ENCODE data around the gene TAOK3.

Gene TAOK3

GRCh38 chr12:118120579-118121363 is 251.9 kb downstream of the TAOK3 start:
- peak; percentile 64 for TF ChIP-seq CTCF (conservative IDR thresholded peaks at IDR 0.05; ENCODE audit: low read length)
- peak; percentile 65 for DNase-seq (ENCODE audit: low read depth)
- no peak overlapping the region for H3K4me3 ChIP-seq (ENCODE audit: low read length)

GRCh38 chr12:118119449-118119879 is 253.2 kb downstream of the TAOK3 start:
- no peak overlapping the region for H3K4me3 ChIP-seq (ENCODE audit: low read length)
- TF ChIP-seq CTCF (conservative IDR thresholded peaks at IDR 0.05; ENCODE audit: low read length), result no peak
- DNase-seq (ENCODE audit: low read depth), result no peak

GRCh38 chr12:118109088-118109487 is 263.6 kb downstream of the TAOK3 start:
- DNase-seq (ENCODE audit: low read depth), result no peak
- H3K4me3 ChIP-seq (ENCODE audit: low read length), result no peak overlapping the region
- TF ChIP-seq CTCF (conservative IDR thresholded peaks at IDR 0.05; ENCODE audit: low read length), result no peak

- no peak for DNase-seq (ENCODE audit: low read depth)
- H3K4me3 ChIP-seq (ENCODE audit: low read length), result no peak overlapping the region
- TF ChIP-seq CTCF (conservative IDR thresholded peaks at IDR 0.05; ENCODE audit: low read length), result no peak
Measured at GRCh38 chr12:118107694-118108093, 265.0 kb downstream of the TAOK3 start.

- no peak for TF ChIP-seq CTCF (conservative IDR thresholded peaks at IDR 0.05; ENCODE audit: low read length)
- no peak overlapping the region for H3K4me3 ChIP-seq (ENCODE audit: low read length)
- no peak for DNase-seq (ENCODE audit: low read depth)
Measured at GRCh38 chr12:118107011-118107410, 265.7 kb downstream of the TAOK3 start.

GRCh38 chr12:118103601-118104382 is 268.9 kb downstream of the TAOK3 start, which contains the start of gene VSIG10:
Gene VSIG10, minus strand, starts transcription at chr12:118104011. Its CDS starts 340 bp downstream, at chr12:118103671.
- peak; percentile 59 for DNase-seq (ENCODE audit: low read depth)
- peak within 1 kb of the TSS; percentile 79 for H3K4me3 ChIP-seq (ENCODE audit: low read length)
- TF ChIP-seq CTCF (conservative IDR thresholded peaks at IDR 0.05; ENCODE audit: low read length), result no peak; the same call in 1 of the 2 replicates

Data from AG10803 (cell line).